B cell (primary cell): ENCODE measurements around the gene CTCFL. TPM values are rescaled to one million over a fixed set of nuclear protein-coding genes. Genes with fewer than 3 reads are reported as not detected.

ENCODE experiments used
- ATAC-seq: fragments of 200-7000 bp; cut with Tn5 transposase; one replicate; pipeline ENCODE4 v1.10.0; 2021; ENCODE audit warnings: low read depth, mild to moderate bottlenecking, moderate number of reproducible peaks, moderate library complexity
- CTCF ChIA-PET: fragments of 350-600 bp; sonication (Branson Sonifier 250); formaldehyde crosslinking; loops from one replicate; lab custom pipeline; 2021; ENCODE audit warnings: antibody characterized with exemption, inconsistent platforms; lab: Charles Lee
- POLR2A ChIA-PET: fragments of 350-600 bp; sonication (Branson Sonifier 250); formaldehyde crosslinking; loops from one replicate; lab custom pipeline; 2021; ENCODE audit warnings: antibody characterized with exemption; lab: Charles Lee
- DNase-seq: peaks from one replicate; pipeline ENCODE4 v3.0.0; 2013
- H2AFZ ChIP-seq: 2 replicates; pipeline ENCODE4 v1.6.1; 2012; ENCODE audit warnings: mild to moderate bottlenecking, low read depth, low read length; ENCODE audit not compliant: insufficient read depth, poor library complexity, severe bottlenecking
- H3K27ac ChIP-seq, 2 donors: 1 replicate in 1 of 2; 2 replicates in 1 of 2; pipeline ENCODE4 v1.5.1; 2012 to 2013; ENCODE audit warnings: low read length in 2 of 2, mild to moderate bottlenecking in 2 of 2, moderate library complexity in 1 of 2
- H3K27me3 ChIP-seq, 4 experiments: fragments of 200-600 bp in 1 of 4; sonication (generic) in 1 of 4; replicated peaks in 1 of 4; 1 replicate in 2 of 4; 2 replicates in 2 of 4; pipeline versions ENCODE4 v1.6.1 to v1.7.0; 2013 to 2016; ENCODE audit warnings: low read length in 3 of 4, mild to moderate bottlenecking in 2 of 4, mixed read lengths in 1 of 4, moderate library complexity in 1 of 4; ENCODE audit not compliant: insufficient read depth in 4 of 4, control insufficient read depth in 3 of 4; ENCODE audit errors: control extremely low read depth in 1 of 4
- H3K36me3 ChIP-seq, 2 experiments: replicated peaks in 1 of 2; 1 replicate in 1 of 2; 2 replicates in 1 of 2; pipeline versions ENCODE4 v1.6.1 to v1.7.1; 2013; ENCODE audit warnings: low read length in 1 of 2; ENCODE audit not compliant: insufficient read depth in 2 of 2, control insufficient read depth in 1 of 2; ENCODE audit errors: control extremely low read depth in 1 of 2, extremely low read depth in 1 of 2
- H3K4me1 ChIP-seq, 2 donors: fragments of 200-600 bp in 1 of 2; sonication (generic) in 1 of 2; 1 replicate in 1 of 2; 2 replicates in 1 of 2; pipeline versions ENCODE4 v1.5.1 to v1.6.1; 2013 to 2017; ENCODE audit warnings: low read length in 2 of 2; ENCODE audit not compliant: control insufficient read depth in 2 of 2, insufficient read depth in 2 of 2
- H3K4me2 ChIP-seq: replicated peaks from 2 replicates; pipeline ENCODE3; 2012; ENCODE audit warnings: mild to moderate bottlenecking, low read depth, low read length; ENCODE audit not compliant: poor library complexity, severe bottlenecking
- H3K4me3 ChIP-seq, 5 experiments: fragments of 200-600 bp in 1 of 5; sonication (generic) in 1 of 5; 1 replicate in 3 of 5; 2 replicates in 2 of 5; pipeline versions ENCODE4 v1.5.1 to v1.7.0; 2011 to 2016; ENCODE audit warnings: low read length in 4 of 5, mild to moderate bottlenecking in 4 of 5, low read depth in 2 of 5, control low read depth in 1 of 5, moderate library complexity in 1 of 5; ENCODE audit not compliant: insufficient read depth in 1 of 5; ENCODE audit errors: control extremely low read depth in 1 of 5, extremely low read depth in 1 of 5
- H3K79me2 ChIP-seq: fragments of 200-600 bp; sonication (generic); one replicate; pipeline ENCODE4 v1.6.0; 2016; ENCODE audit warnings: low read length; ENCODE audit not compliant: control insufficient read depth, insufficient read depth
- H3K9ac ChIP-seq: fragments of 200-600 bp; sonication (generic); 2 replicates; pipeline ENCODE4 v1.6.1; 2017; ENCODE audit warnings: mild to moderate bottlenecking, low read length, moderate library complexity
- H3K9me3 ChIP-seq, 3 donors: one replicate each; pipeline versions ENCODE4 v1.6.1 to v1.7.1; 2013; ENCODE audit warnings: low read length in 2 of 3; ENCODE audit not compliant: control insufficient read depth in 2 of 3, insufficient read depth in 1 of 3; ENCODE audit errors: control extremely low read depth in 1 of 3
- H4K20me1 ChIP-seq: 2 replicates; pipeline ENCODE4 v1.6.0; 2012; ENCODE audit warnings: mild to moderate bottlenecking, low read length; ENCODE audit not compliant: insufficient read depth, control insufficient read depth, poor library complexity, severe bottlenecking
- H3K27ac Mint-ChIP-seq: one replicate; pipeline ENCODE4 v1.8.0; 2021; ENCODE audit warnings: mixed read lengths
- H3K27me3 Mint-ChIP-seq: one replicate; pipeline ENCODE4 v1.8.0; 2021; ENCODE audit warnings: mixed read lengths
- H3K4me1 Mint-ChIP-seq: one replicate; pipeline ENCODE4 v1.8.0; 2021; ENCODE audit warnings: mixed read lengths
- H3K4me3 Mint-ChIP-seq: one replicate; pipeline ENCODE4 v1.8.0; 2021; ENCODE audit warnings: mixed read lengths
- H3K9me3 Mint-ChIP-seq: one replicate; pipeline ENCODE4 v1.8.0; 2022; ENCODE audit warnings: mixed read lengths; ENCODE audit not compliant: insufficient read depth
- EZH2 ChIP-seq: IDR thresholded peaks from 2 replicates; pipeline ENCODE4 v1.6.1; 2012; ENCODE audit warnings: borderline replicate concordance, low read depth, mild to moderate bottlenecking, moderate library complexity, low read length; ENCODE audit not compliant: insufficient read depth, poor library complexity, severe bottlenecking
- WGBS: methylation state at CpG from one replicate; pipeline ENCODE4 v1.1.5; 2013; ENCODE audit warnings: missing lambda C conversion rate; ENCODE audit not compliant: insufficient coverage; 5-methylcytosine and 5-hydroxymethylcytosine counted together
- intact Hi-C: fragments of 100-400 bp; cut with micrococcal nuclease; formaldehyde crosslinking; loops from one replicate; pipeline ENCODE4 v1.10.0; 2022
- polyA plus RNA-seq: library from polyadenylated mRNA; depleted of rRNA; stranded (reverse); fragments of >200 nt; gene quantifications from 2 replicates; pipeline ENCODE4 v1.2.3, GENCODE V29; 2012
- total RNA-seq, 2 donors: library from RNA; stranded (reverse); fragments of 120-200 nt in 1 of 2; gene quantifications; 1 replicate in 1 of 2; 2 replicates in 1 of 2; pipeline versions ENCODE4 v1.2.3 to v1.2.4, GENCODE V29; 2013 to 2022
- TF ChIP-seq, protein P1 (sequence below): fragments of 200-600 bp; IDR thresholded peaks from one replicate; pipeline ENCODE4 v1.8.0; 2022; ENCODE audit warnings: antibody characterized with exemption, mild to moderate bottlenecking

The CTCFL gene
- total and polyA plus RNA-seq, 2 donors (not counting 1 experiment from before 2014, with no cell fraction given) = not detected

DNA sequence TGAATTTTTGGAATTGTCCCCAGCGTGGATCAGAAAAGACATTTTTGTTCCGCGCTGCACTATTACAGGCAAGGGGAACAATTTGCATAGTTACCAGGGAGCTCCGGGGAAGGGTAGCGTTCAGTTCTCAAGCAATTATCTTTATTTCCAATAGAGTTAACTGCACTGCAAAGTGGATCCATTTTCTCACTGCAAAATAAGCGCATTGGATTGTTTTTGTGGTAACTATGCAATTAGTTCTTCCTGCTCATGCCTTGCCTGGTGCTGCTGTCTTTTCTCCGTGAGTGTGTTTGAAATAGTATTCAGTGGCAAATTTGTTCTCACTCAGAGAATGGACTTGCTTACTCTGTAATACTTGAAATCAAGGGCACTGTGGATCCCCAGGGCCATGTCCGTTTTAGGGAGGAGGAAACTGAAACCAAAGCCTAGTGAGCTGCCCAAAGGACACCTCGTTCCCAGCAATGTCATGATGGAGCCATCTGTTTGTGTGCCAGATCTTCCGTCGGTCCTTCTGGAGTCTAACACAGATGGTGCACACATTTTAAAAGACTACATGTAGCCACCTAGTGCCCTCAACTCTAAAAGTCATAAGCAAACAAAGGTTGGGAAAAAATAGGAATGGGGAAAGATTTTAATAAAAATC lies 28.6 kb upstream of the CTCFL start:
- H3K36me3 ChIP-seq = no peaks in the 10 kb centered on the region
- H3K79me2 ChIP-seq = no peaks in the 10 kb centered on the region
- no peaks in the 10 kb centered on the region for H4K20me1 ChIP-seq
- H3K4me3 ChIP-seq = no peak overlapping the region
- H3K4me1 Mint-ChIP-seq = no peaks in the 10 kb centered on the region
- CTCF ChIA-PET = interaction anchor here (0.5 kb wide), 1 partner anchor 1318 kb away, joined by 3 read pairs; no protein-coding TSS in a partner anchor
- H3K27me3 ChIP-seq = peaks cover 0 to 2% (median 0%) of the 10 kb centered on the region in 4 experiments
- no peak overlapping the region for H3K4me3 Mint-ChIP-seq
- H3K4me2 ChIP-seq = no peak overlapping the region
- H3K4me1 ChIP-seq = no peaks in the 10 kb centered on the region
- H3K27ac ChIP-seq = no peak overlapping the region
- no peaks in the 10 kb centered on the region for H3K9me3 ChIP-seq
- intact Hi-C loops = no loop called here
- no peak overlapping the region for H2AFZ ChIP-seq
- H3K27me3 Mint-ChIP-seq = peaks cover 27% of the 10 kb centered on the region
- ATAC-seq = no peak
- POLR2A ChIA-PET = no interaction called here
- no peak overlapping the region for H3K27ac Mint-ChIP-seq
- no peaks in the 10 kb centered on the region for H3K9me3 Mint-ChIP-seq
- no peak for DNase-seq
- TF ChIP-seq, protein P1, sequence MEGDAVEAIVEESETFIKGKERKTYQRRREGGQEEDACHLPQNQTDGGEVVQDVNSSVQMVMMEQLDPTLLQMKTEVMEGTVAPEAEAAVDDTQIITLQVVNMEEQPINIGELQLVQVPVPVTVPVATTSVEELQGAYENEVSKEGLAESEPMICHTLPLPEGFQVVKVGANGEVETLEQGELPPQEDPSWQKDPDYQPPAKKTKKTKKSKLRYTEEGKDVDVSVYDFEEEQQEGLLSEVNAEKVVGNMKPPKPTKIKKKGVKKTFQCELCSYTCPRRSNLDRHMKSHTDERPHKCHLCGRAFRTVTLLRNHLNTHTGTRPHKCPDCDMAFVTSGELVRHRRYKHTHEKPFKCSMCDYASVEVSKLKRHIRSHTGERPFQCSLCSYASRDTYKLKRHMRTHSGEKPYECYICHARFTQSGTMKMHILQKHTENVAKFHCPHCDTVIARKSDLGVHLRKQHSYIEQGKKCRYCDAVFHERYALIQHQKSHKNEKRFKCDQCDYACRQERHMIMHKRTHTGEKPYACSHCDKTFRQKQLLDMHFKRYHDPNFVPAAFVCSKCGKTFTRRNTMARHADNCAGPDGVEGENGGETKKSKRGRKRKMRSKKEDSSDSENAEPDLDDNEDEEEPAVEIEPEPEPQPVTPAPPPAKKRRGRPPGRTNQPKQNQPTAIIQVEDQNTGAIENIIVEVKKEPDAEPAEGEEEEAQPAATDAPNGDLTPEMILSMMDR = no peak
- no peak for TF ChIP-seq EZH2
- WGBS = 88% methylated on average over 7 of the region's 11 CpGs
- no peak overlapping the region for H3K9ac ChIP-seq

DNA sequence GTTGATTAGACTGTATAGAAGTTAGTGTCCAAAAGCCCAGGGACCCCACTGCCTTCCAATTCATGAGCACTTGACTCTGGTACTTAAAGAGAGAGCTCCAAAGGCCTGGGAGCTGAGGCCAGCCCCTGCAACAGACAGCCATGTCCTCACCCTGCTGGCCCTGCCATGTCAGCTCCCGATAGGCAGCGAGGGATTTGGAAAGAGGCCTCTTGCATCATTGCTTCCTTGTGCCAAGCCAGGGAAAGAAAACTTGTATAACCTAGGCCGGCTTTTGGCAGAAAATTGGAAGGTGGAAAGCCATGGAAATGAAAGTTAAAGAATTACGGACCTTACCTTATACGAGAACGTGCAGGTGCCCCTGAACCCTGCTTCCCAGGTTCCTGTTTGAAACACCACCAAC lies 27.5 kb upstream of the CTCFL start:
- Histone ChIP-seq H3K9ac (no peak overlapping the region), H3K9me3 (no peaks in the 10 kb centered on the region), H2AFZ (no peak overlapping the region), H3K36me3 (no peaks in the 10 kb centered on the region), H3K27me3 (peaks cover 0 to 2% (median 0%) of the 10 kb centered on the region in 4 experiments), H3K4me3 (no peak overlapping the region), H3K4me1 (no peaks in the 10 kb centered on the region), H4K20me1 (no peaks in the 10 kb centered on the region), H3K27ac (no peak overlapping the region), H3K4me2 (no peak overlapping the region), H3K79me2 (no peaks in the 10 kb centered on the region)
- H3K4me3 Mint-ChIP-seq = no peak overlapping the region
- TF ChIP-seq, protein P1 = no peak
- TF ChIP-seq EZH2 = no peak
- H3K27ac Mint-ChIP-seq = no peak overlapping the region
- POLR2A ChIA-PET = no interaction called here
- no peak for ATAC-seq
- H3K4me1 Mint-ChIP-seq = no peaks in the 10 kb centered on the region
- H3K27me3 Mint-ChIP-seq = peaks cover 29% of the 10 kb centered on the region
- intact Hi-C loops = no loop called here
- CTCF ChIA-PET = no interaction called here
- no peak for DNase-seq
- 94% methylated on average over 6 of the region's 6 CpGs for WGBS
- no peaks in the 10 kb centered on the region for H3K9me3 Mint-ChIP-seq
